ENCODE results near the gene DESI1. TPM values are rescaled to one million over a fixed set of nuclear protein-coding genes. Genes with fewer than 3 reads are reported as not detected.
"Not testable (repeated sequence)": the region's sequence is repeated elsewhere in the genome, so short reads cannot be mapped to it uniquely, and the experiment has no call there.

The DESI1 gene
- 10 to 100 TPM; 57.3 to 64.8 TPM for total RNA-seq

GRCh38 chr22:41620589-41621098, at the start of gene DESI1:
DESI1 (minus strand) TSS chr22:41621043; CDS start chr22:41620839, 204 bp downstream.
- CTCF ChIA-PET = interaction anchor here (0.5 to 1.5 kb wide), 4 partner anchors 18 to 127 kb away, joined by 3 to 4 read pairs (median 3); partner anchors contain the start of gene SNU13
- intact Hi-C loops (cut with micrococcal nuclease) = loop anchor here (1.0 to 5.0 kb wide), 13 partner anchors 31 to 529 kb away; partner anchors contain the start of genes ACO2, L3MBTL2, PMM1 and POLR3H
- peak within 1 kb of the TSS; percentile 98 for H3K4me3 Mint-ChIP-seq
- peaks cover 57% of the 10 kb centered on the region for H3K4me1 Mint-ChIP-seq (ENCODE audit: low read depth)
- no peak for DNase-seq
- peak within 1 kb of the TSS; percentile 98 for H3K27ac Mint-ChIP-seq
- H3K36me3 Mint-ChIP-seq (ENCODE audit: low read depth) = peaks cover 32% of the 10 kb centered on the region
- H3K9me3 Mint-ChIP-seq = peaks cover 3% of the 10 kb centered on the region
- no peaks in the 10 kb centered on the region for H3K27me3 Mint-ChIP-seq (ENCODE audit: low read depth)

- Mint-ChIP-seq H3K36me3 (ENCODE audit: low read depth) (peaks cover 20% of the 10 kb centered on the region), H3K27ac (peak overlapping the region; percentile 26), H3K4me1 (ENCODE audit: low read depth) (peaks cover 19% of the 10 kb centered on the region), H3K9me3 (no peaks in the 10 kb centered on the region), H3K4me3 (no peak overlapping the region), H3K27me3 (ENCODE audit: low read depth) (no peaks in the 10 kb centered on the region)
- intact Hi-C loops (cut with micrococcal nuclease) = no loop called here
- CTCF ChIA-PET = no interaction called here
- no peak for DNase-seq
Measured at GRCh38 chr22:41668971-41669911, 48.4 kb upstream of the DESI1 start.

- H3K9me3 Mint-ChIP-seq = no peaks in the 10 kb centered on the region
- peak overlapping the region; percentile 61 for H3K27ac Mint-ChIP-seq
- no peak overlapping the region for H3K4me3 Mint-ChIP-seq
- CTCF ChIA-PET = interaction anchor here (0.5 to 1.3 kb wide), 3 partner anchors 10 to 158 kb away, joined by 3 to 4 read pairs (median 3); no protein-coding TSS in a partner anchor
- H3K36me3 Mint-ChIP-seq (ENCODE audit: low read depth) = peaks cover 22% of the 10 kb centered on the region
- H3K4me1 Mint-ChIP-seq (ENCODE audit: low read depth) = peaks cover 17% of the 10 kb centered on the region
- no peaks in the 10 kb centered on the region for H3K27me3 Mint-ChIP-seq (ENCODE audit: low read depth)
- no peak for DNase-seq
- intact Hi-C loops (cut with micrococcal nuclease) = no loop called here
Measured at GRCh38 chr22:41664951-41665350, 44.1 kb upstream of the DESI1 start.

- intact Hi-C loops (cut with micrococcal nuclease) = no loop called here
- CTCF ChIA-PET = interaction anchor here (0.7 to 1.3 kb wide), 3 partner anchors 10 to 261 kb away, joined by 3 to 4 read pairs (median 4); no protein-coding TSS in a partner anchor
- Mint-ChIP-seq H3K9me3 (no peaks in the 10 kb centered on the region), H3K4me3 (no peak overlapping the region), H3K36me3 (ENCODE audit: low read depth) (peaks cover 22% of the 10 kb centered on the region), H3K4me1 (ENCODE audit: low read depth) (peaks cover 15% of the 10 kb centered on the region), H3K27ac (peak overlapping the region; percentile 61), H3K27me3 (ENCODE audit: low read depth) (no peaks in the 10 kb centered on the region)
- DNase-seq = no peak
Measured at GRCh38 chr22:41664490-41664889, 43.6 kb upstream of the DESI1 start.

GRCh38 chr22:41663594-41663993, 42.8 kb upstream of the DESI1 start:
- Mint-ChIP-seq H3K36me3 (ENCODE audit: low read depth) (peaks cover 20% of the 10 kb centered on the region), H3K4me1 (ENCODE audit: low read depth) (peaks cover 11% of the 10 kb centered on the region), H3K27ac (peak overlapping the region; percentile 61)
- H3K9me3 Mint-ChIP-seq; DNase-seq; H3K4me3 Mint-ChIP-seq; intact Hi-C loops (cut with micrococcal nuclease); H3K27me3 Mint-ChIP-seq (ENCODE audit: low read depth): not testable (repeated sequence)
- CTCF ChIA-PET = interaction anchor here (1.1 kb wide), 1 partner anchor 260 kb away, joined by 4 read pairs; no protein-coding TSS in a partner anchor

- H3K4me3 Mint-ChIP-seq = no peak overlapping the region
- H3K36me3 Mint-ChIP-seq (ENCODE audit: low read depth) = peaks cover 31% of the 10 kb centered on the region
Measured at GRCh38 chr22:41661713-41662112, 40.9 kb upstream of the DESI1 start.

GRCh38 chr22:41661088-41661487, 40.2 kb upstream of the DESI1 start:
- DNase-seq = no peak
- no peaks in the 10 kb centered on the region for H3K9me3 Mint-ChIP-seq
- peaks cover 34% of the 10 kb centered on the region for H3K36me3 Mint-ChIP-seq (ENCODE audit: low read depth)
- no peaks in the 10 kb centered on the region for H3K27me3 Mint-ChIP-seq (ENCODE audit: low read depth)
- no peak overlapping the region for H3K4me3 Mint-ChIP-seq
- H3K27ac Mint-ChIP-seq = no peak overlapping the region
- CTCF ChIA-PET = interaction anchor here (0.6 to 0.9 kb wide), 2 partner anchors 36 to 377 kb away, joined by 5 to 7 read pairs; no protein-coding TSS in a partner anchor
- intact Hi-C loops (cut with micrococcal nuclease) = no loop called here
- H3K4me1 Mint-ChIP-seq (ENCODE audit: low read depth) = peaks cover 1% of the 10 kb centered on the region

More at GRCh38 chr22:41661713-41662112, 40.9 kb upstream of the DESI1 start:
- H3K4me1 Mint-ChIP-seq (ENCODE audit: low read depth) = peaks cover 4% of the 10 kb centered on the region
- CTCF ChIA-PET = interaction anchor here (0.6 kb wide), 1 partner anchor 377 kb away, joined by 7 read pairs; no protein-coding TSS in a partner anchor
- no peak for DNase-seq
- no peaks in the 10 kb centered on the region for H3K27me3 Mint-ChIP-seq (ENCODE audit: low read depth)
- no peaks in the 10 kb centered on the region for H3K9me3 Mint-ChIP-seq
- H3K27ac Mint-ChIP-seq = peak overlapping the region; percentile 33
- intact Hi-C loops (cut with micrococcal nuclease) = no loop called here

- intact Hi-C loops (cut with micrococcal nuclease) = no loop called here
- H3K4me1 Mint-ChIP-seq (ENCODE audit: low read depth) = peaks cover under 1% of the 10 kb centered on the region
- H3K27ac Mint-ChIP-seq = peak overlapping the region; percentile 57
- CTCF ChIA-PET = interaction anchor here (0.9 kb wide), 1 partner anchor 37 kb away, joined by 5 read pairs; no protein-coding TSS in a partner anchor
- H3K27me3 Mint-ChIP-seq (ENCODE audit: low read depth) = no peaks in the 10 kb centered on the region
- no peak overlapping the region for H3K4me3 Mint-ChIP-seq
- no peak for DNase-seq
- H3K9me3 Mint-ChIP-seq = no peaks in the 10 kb centered on the region
- H3K36me3 Mint-ChIP-seq (ENCODE audit: low read depth) = peaks cover 36% of the 10 kb centered on the region
Measured at GRCh38 chr22:41660416-41660815, 39.6 kb upstream of the DESI1 start.

- Mint-ChIP-seq H3K4me3 (no peak overlapping the region), H3K9me3 (no peaks in the 10 kb centered on the region), H3K4me1 (ENCODE audit: low read depth) (no peaks in the 10 kb centered on the region), H3K27me3 (ENCODE audit: low read depth) (no peaks in the 10 kb centered on the region), H3K27ac (peak overlapping the region; percentile 57), H3K36me3 (ENCODE audit: low read depth) (peaks cover 33% of the 10 kb centered on the region)
- intact Hi-C loops (cut with micrococcal nuclease) = no loop called here
- DNase-seq = no peak
- CTCF ChIA-PET = no interaction called here
Measured at GRCh38 chr22:41659941-41660340, 39.1 kb upstream of the DESI1 start.

- Mint-ChIP-seq H3K4me1 (ENCODE audit: low read depth) (no peaks in the 10 kb centered on the region), H3K4me3 (no peak overlapping the region), H3K36me3 (ENCODE audit: low read depth) (peaks cover 38% of the 10 kb centered on the region), H3K9me3 (no peaks in the 10 kb centered on the region), H3K27ac (no peak overlapping the region), H3K27me3 (ENCODE audit: low read depth) (no peaks in the 10 kb centered on the region)
- intact Hi-C loops (cut with micrococcal nuclease) = no loop called here
- DNase-seq = no peak
- CTCF ChIA-PET = no interaction called here
Measured at GRCh38 chr22:41658869-41659268, 38.0 kb upstream of the DESI1 start.

GRCh38 chr22:41657709-41658108, 36.9 kb upstream of the DESI1 start:
- intact Hi-C loops (cut with micrococcal nuclease) = no loop called here
- Mint-ChIP-seq H3K4me3 (no peak overlapping the region), H3K36me3 (ENCODE audit: low read depth) (peaks cover 42% of the 10 kb centered on the region), H3K4me1 (ENCODE audit: low read depth) (no peaks in the 10 kb centered on the region), H3K27me3 (ENCODE audit: low read depth) (no peaks in the 10 kb centered on the region), H3K9me3 (no peaks in the 10 kb centered on the region), H3K27ac (peak overlapping the region; percentile 18)
- CTCF ChIA-PET = no interaction called here
- DNase-seq = no peak

GRCh38 chr22:41656556-41656955, 35.7 kb upstream of the DESI1 start:
- Mint-ChIP-seq H3K4me1 (ENCODE audit: low read depth) (no peaks in the 10 kb centered on the region), H3K4me3 (no peak overlapping the region), H3K27me3 (ENCODE audit: low read depth) (no peaks in the 10 kb centered on the region), H3K36me3 (ENCODE audit: low read depth) (peaks cover 45% of the 10 kb centered on the region), H3K27ac (no peak overlapping the region), H3K9me3 (no peaks in the 10 kb centered on the region)
- intact Hi-C loops (cut with micrococcal nuclease) = no loop called here
- CTCF ChIA-PET = interaction anchor here (0.9 kb wide), 1 partner anchor 41 kb away, joined by 4 read pairs; no protein-coding TSS in a partner anchor
- no peak for DNase-seq
